ENCODE results near the gene SMIM9. TPM values are rescaled to one million over a fixed set of nuclear protein-coding genes. Genes with fewer than 3 reads are reported as not detected.

SMIM9 gene
- total RNA-seq, 2 experiments from 2014 or later = not detected

DNA sequence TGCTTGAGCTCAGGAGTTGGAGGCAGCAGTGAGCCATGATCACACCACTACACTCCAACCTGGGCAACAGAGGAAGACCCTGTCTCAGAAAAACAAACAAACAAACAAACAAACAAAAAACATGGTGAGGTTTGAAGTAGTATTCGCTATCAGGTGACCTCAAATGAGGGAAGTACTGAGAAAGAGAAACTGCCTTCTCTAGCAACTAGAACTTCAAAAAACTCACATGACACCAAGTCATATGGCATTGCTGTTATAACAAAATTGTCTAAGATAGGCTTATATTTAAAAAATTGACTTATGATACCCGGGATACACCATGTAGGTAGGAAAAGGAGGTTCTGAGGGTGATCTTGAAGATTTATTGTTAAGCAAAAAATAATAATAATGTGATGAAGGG is 39.4 kb downstream of the SMIM9 start:
- no peaks in the 10 kb centered on the region for H3K27me3 ChIP-seq (ENCODE audit: control insufficient read depth in 1 of 2, insufficient read depth in 2 of 2, low read length in 2 of 2)
- H3K27ac Mint-ChIP-seq = no peak overlapping the region
- ATAC-seq (ENCODE audit: poor library complexity) (no peak), DNase-seq (no peak)
- TF ChIP-seq, protein P1, sequence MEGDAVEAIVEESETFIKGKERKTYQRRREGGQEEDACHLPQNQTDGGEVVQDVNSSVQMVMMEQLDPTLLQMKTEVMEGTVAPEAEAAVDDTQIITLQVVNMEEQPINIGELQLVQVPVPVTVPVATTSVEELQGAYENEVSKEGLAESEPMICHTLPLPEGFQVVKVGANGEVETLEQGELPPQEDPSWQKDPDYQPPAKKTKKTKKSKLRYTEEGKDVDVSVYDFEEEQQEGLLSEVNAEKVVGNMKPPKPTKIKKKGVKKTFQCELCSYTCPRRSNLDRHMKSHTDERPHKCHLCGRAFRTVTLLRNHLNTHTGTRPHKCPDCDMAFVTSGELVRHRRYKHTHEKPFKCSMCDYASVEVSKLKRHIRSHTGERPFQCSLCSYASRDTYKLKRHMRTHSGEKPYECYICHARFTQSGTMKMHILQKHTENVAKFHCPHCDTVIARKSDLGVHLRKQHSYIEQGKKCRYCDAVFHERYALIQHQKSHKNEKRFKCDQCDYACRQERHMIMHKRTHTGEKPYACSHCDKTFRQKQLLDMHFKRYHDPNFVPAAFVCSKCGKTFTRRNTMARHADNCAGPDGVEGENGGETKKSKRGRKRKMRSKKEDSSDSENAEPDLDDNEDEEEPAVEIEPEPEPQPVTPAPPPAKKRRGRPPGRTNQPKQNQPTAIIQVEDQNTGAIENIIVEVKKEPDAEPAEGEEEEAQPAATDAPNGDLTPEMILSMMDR (IDR thresholded peaks at IDR 0.05) = no peak
- H3K36me3 ChIP-seq (ENCODE audit: insufficient read depth, low read length) = no peaks in the 10 kb centered on the region
- H3K4me1 Mint-ChIP-seq (ENCODE audit: low read depth) = peaks cover 18% of the 10 kb centered on the region
- H3K9me3 Mint-ChIP-seq = no peaks in the 10 kb centered on the region
- no peak overlapping the region for H3K4me3 Mint-ChIP-seq
- H3K4me1 ChIP-seq (ENCODE audit: insufficient read depth, low read length) = peaks cover 7% of the 10 kb centered on the region
- intact Hi-C loops (cut with DNase I, micrococcal nuclease) = no loop called here
- no peak overlapping the region for H3K27ac ChIP-seq (ENCODE audit: low read depth in 1 of 2, low read length in 2 of 2)
- H3K36me3 Mint-ChIP-seq (ENCODE audit: low read depth) = peaks cover 11% of the 10 kb centered on the region
- ChIA-PET CTCF (no interaction called here), POLR2A (no interaction called here)
- H3K9me3 ChIP-seq (ENCODE audit: control insufficient read depth in 1 of 2, insufficient read depth in 1 of 2, low read length in 2 of 2) = no peaks in the 10 kb centered on the region
- H3K27me3 Mint-ChIP-seq = no peaks in the 10 kb centered on the region
- no peak overlapping the region for H3K4me3 ChIP-seq (ENCODE audit: low read length)

DNA sequence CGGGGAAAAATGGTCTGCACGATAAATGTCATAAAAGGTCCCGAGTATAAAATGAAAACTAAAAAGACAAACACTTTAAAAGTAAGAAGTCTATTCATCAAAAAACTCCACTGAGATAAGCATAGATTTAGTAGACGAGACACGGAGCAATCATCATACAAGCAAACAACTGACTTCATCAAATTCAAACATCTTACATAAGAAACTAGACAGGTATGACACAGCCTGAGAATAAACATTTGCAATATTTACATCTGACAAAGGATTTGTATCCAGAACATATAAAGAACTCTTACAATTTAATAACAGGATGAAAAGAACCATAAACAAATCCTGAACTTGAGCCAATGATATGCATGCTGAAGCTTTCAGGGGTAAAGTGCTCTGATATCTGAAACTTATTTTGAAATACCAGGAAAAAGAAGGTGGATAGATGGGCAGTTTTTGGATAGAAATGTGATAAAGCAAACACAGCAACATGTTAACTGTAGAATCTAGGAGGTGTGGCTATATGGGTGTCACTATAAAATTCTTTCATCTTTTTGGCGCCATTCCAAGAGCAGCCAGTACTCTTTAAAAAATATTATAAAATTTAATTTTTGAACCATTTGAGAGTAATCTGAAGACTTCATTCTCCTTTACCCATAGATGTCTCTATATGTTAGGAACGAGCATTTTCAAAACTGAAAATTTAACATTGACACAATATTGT is 41.2 kb downstream of the SMIM9 start:
- DNase-seq = no peak
- no peak for ATAC-seq (ENCODE audit: poor library complexity)
- no peak overlapping the region for H3K27ac Mint-ChIP-seq
- H3K4me1 ChIP-seq (ENCODE audit: insufficient read depth, low read length) = no peaks in the 10 kb centered on the region
- TF ChIP-seq, protein P1 (IDR thresholded peaks at IDR 0.05) = no peak
- H3K4me3 ChIP-seq (ENCODE audit: low read length) = no peak overlapping the region
- H3K27ac ChIP-seq (ENCODE audit: low read depth in 1 of 2, low read length in 2 of 2) = no peak overlapping the region
- no peaks in the 10 kb centered on the region for H3K9me3 Mint-ChIP-seq
- no peaks in the 10 kb centered on the region for H3K36me3 ChIP-seq (ENCODE audit: insufficient read depth, low read length)
- peaks cover 1% of the 10 kb centered on the region for H3K4me1 Mint-ChIP-seq (ENCODE audit: low read depth)
- intact Hi-C loops (cut with DNase I, micrococcal nuclease) = no loop called here
- H3K4me3 Mint-ChIP-seq = no peak overlapping the region
- H3K27me3 Mint-ChIP-seq = no peaks in the 10 kb centered on the region
- POLR2A ChIA-PET = no interaction called here
- no peaks in the 10 kb centered on the region for H3K27me3 ChIP-seq (ENCODE audit: control insufficient read depth in 1 of 2, insufficient read depth in 2 of 2, low read length in 2 of 2)
- no peaks in the 10 kb centered on the region for H3K9me3 ChIP-seq (ENCODE audit: control insufficient read depth in 1 of 2, insufficient read depth in 1 of 2, low read length in 2 of 2)
- CTCF ChIA-PET = no interaction called here
- peaks cover 19% of the 10 kb centered on the region for H3K36me3 Mint-ChIP-seq (ENCODE audit: low read depth)

DNA sequence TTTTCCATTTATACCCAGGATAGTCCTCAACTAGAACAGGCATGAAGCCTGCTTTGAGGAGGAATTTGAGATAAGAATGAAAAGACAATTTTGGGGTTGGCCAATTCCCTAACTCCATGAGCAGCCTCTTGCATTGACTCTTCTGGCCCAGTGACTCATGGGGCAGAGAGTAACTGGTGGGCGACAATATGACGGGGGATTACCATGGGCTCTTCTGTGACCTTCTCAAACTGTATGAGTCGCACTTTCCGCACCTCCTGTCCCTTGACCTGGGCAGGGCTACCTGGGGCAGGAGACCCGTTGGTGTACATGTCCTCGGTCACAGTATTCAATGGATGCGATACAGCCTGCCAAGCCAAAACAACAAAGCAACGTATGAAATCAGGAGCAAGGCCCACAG is 42.5 kb downstream of the SMIM9 start:
- Mint-ChIP-seq H3K4me1 (ENCODE audit: low read depth) (no peaks in the 10 kb centered on the region), H3K36me3 (ENCODE audit: low read depth) (peaks cover 19% of the 10 kb centered on the region), H3K27ac (no peak overlapping the region), H3K9me3 (no peaks in the 10 kb centered on the region), H3K4me3 (no peak overlapping the region), H3K27me3 (no peaks in the 10 kb centered on the region)
- intact Hi-C loops (cut with DNase I, micrococcal nuclease) = no loop called here
- Histone ChIP-seq H3K27me3 (ENCODE audit: control insufficient read depth in 1 of 2, insufficient read depth in 2 of 2, low read length in 2 of 2) (no peaks in the 10 kb centered on the region), H3K9me3 (ENCODE audit: control insufficient read depth in 1 of 2, insufficient read depth in 1 of 2, low read length in 2 of 2) (no peaks in the 10 kb centered on the region), H3K36me3 (ENCODE audit: insufficient read depth, low read length) (no peaks in the 10 kb centered on the region), H3K4me3 (ENCODE audit: low read length) (no peak overlapping the region), H3K27ac (ENCODE audit: low read depth in 1 of 2, low read length in 2 of 2) (no peak overlapping the region), H3K4me1 (ENCODE audit: insufficient read depth, low read length) (no peaks in the 10 kb centered on the region)
- CTCF ChIA-PET = no interaction called here
- DNase-seq = no peak
- TF ChIP-seq, protein P1 (IDR thresholded peaks at IDR 0.05) = no peak
- POLR2A ChIA-PET = no interaction called here
- ATAC-seq (ENCODE audit: poor library complexity) = no peak
